Endothelial cell of hepatic sinusoid (primary cell): Measurements from ENCODE around the gene NDEL1.

ENCODE experiments used
- in situ Hi-C: cut with HindIII; loops from 2 replicates; pipeline ENCODE4 v1.10.0; 2017; ENCODE audit warnings: low sequenced_read_pairs

Gene NDEL1

DNA sequence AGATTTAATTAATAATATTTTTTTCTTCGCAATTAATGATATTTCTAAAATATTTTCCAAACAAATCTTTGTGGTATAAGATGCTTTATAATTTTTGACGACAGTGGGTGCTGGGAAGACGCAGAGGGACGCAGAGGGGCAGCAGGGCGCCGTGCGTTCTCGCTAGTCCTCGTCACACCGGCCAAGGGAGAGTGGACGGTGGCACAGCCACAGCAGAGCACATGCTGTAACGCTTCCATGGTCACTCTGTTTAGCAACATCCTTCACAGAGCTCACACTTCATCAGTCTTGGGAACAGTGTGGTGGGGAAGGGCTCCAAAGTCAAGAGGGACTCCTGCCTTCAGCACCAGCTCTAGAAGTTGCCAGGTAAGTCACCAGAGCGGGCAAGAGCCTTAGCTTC is 60.4 kb downstream of the NDEL1 start:
- in situ Hi-C loops, result loop anchor here (10.0 kb wide), 2 partner anchors 51 to 69 kb away; no protein-coding TSS in a partner anchor

DNA sequence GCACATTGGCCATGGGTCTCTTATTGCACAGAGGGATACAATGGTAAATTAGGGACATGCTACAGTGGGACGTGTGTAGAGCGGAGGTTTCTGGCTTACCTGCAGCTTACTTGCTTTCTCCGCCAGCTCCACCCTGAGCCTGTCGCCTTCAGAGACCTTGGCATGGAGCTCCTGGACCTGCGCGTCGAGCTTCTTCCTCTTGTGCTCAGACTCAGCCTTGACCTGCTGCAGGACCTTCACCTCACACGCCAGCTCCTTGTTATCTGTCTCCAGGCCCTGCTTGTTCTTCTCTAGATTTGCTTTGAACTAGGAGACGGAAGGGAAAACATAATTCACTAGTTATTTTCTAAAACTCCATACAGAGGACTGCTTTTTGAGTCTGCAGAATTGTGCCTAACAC is 63.5 kb downstream of the NDEL1 start:
- in situ Hi-C loops, result loop anchor here (10.0 kb wide), 2 partner anchors 54 to 66 kb away; no protein-coding TSS in a partner anchor

DNA sequence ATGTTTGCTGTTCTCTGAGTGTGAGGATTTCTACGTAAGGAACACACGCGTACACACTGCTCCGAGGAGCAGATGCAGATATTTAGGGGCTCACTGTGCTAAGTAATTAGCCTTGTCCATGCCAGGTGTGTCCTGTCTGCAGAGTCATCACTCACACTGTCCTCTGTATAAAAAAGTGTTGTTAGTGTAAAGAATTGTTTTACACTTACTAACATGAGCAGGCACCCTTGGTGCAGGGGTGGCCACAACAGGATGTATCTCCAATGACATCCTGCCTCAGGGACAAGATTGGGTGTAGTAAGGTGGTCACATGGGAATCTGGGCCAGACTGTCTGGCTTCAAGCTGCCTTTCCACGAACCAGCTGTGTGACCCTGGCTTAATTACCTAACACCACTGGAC is 63.9 kb downstream of the NDEL1 start:
- in situ Hi-C loops, result loop anchor here (10.0 kb wide), 2 partner anchors 55 to 65 kb away; no protein-coding TSS in a partner anchor

DNA sequence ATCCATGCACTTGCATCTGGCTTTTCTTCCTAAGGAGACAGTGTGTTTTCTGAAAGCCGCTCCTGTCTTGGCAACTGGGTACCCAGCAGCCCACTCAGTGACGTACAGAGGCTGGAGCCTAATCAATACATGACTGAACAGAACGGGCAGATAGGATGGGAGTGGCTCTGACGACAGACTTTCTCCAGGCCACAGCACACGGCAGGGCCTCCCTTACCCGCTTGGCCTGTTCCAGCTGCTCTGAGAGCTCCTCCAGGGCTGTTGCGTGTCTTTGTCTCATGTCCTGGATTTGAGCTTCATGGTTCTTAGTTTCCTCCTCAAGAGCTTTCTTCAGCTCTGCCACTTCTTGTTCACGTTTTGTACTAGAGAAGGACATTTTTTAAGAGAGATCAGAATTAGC is 64.9 kb downstream of the NDEL1 start:
- in situ Hi-C loops, result no loop called here

DNA sequence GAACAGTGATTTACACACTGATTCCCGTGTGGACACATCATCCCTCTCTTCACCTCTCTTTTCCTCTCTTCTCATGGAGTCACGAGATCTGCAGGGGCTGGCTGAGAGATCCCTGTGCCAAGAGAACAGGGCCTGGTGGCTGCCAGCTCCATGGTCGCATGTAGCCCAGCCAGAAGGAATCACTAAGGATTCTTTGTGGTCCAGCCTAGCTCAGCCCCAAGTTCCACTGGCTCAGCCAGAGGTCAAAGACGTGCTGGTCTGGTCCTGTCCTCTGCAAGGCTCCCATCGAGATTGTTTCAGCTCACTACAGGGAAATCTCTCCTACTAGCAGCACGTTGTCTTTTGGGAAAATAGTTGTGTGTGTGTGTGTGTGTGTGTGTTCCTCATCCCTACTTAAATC is 66.4 kb downstream of the NDEL1 start:
- in situ Hi-C loops, result no loop called here

DNA sequence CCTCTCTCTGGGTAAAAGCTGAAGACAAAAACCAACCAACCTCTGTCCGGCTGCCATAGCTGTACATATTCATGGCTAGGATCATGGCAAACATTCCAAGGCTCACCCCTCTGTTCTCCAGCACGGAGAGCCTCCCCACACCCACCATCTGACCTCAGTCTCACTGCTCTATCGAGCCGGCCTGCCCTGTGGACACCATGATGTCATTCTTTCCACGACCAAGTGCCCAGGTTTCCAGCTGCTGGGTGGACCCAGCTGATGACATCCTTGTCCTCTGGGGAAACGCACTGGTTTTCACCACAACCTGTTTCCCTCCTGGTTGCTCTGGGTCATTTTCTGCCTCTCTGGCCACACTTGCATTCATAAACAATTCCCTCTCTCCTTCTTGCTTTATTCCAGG is 67.7 kb downstream of the NDEL1 start:
- in situ Hi-C loops, result no loop called here

DNA sequence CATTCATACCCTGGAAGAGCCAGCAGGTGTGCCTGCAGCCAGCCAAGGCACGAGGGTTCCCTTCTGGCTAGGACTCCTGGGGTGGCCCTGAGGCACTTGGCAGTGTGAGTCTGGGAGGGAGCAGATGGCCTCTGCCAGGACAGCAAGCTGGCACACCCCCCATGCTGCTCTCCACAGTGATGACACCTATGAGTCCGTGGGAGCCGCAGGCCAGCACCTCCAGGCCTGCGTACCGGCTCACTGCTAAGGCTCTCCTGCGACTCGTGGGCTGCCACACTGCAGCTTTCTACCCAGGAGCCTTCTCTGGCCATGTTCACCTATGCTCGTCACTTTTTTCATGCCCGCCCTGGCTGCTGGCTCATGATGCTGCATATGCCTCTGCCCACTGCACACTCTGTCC is 68.1 kb downstream of the NDEL1 start:
- in situ Hi-C loops, result no loop called here

DNA sequence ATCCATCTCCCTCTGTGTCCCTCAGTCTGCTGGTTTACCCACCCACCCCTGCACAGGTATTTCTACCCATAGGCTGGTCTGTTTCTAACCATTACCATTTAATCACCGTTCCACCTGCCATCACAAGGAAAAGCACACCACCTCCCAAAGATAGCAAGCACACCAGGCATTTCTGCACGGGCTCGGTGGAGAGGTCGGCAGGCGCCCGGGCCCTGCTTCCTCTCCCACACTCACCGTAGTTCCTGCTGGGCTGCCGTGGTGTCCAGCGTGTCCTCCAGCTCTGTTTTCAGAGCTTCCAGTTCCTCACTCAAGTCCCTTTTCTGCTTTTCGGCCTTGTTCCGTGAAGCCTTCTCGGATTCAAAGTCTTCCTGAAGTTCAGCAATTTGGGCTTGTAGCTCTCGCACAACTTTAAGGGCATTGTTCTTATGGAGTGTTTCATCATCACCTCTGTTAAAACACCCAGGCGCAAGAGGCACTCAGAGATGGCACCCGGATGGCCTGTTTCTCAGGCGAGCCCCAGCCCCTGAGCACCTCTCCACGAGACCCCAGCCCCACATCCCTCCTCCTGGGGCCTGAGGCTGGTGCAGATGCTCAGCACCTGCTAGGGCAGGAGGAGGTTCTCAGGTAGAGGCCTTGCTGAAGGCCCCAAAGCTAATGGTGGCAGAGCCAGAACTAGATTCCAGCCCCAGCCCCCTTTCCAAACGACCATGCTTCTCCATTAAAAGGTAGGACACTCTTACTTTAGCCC is 69.0 kb downstream of the NDEL1 start:
- in situ Hi-C loops, result no loop called here

DNA sequence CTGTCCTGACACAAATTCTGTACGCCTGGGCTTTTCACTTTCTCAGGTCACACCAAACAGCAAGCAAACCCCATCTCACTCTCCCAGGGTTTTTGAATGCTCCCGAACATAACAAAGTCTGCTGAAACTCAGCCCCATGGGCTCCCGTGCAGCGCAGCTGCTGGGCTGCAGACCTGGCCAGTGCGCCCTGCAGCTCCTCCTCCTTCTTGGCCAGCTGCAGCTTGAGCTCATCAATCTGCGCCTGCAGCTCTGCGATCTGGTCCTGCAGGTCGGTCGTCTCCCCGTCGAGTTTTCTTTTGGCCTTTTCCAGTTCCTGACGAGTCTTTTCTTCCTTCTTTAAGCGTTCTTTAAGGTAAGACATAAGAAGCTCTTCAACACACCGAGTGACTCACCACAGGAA is 70.5 kb downstream of the NDEL1 start:
- in situ Hi-C loops, result no loop called here

DNA sequence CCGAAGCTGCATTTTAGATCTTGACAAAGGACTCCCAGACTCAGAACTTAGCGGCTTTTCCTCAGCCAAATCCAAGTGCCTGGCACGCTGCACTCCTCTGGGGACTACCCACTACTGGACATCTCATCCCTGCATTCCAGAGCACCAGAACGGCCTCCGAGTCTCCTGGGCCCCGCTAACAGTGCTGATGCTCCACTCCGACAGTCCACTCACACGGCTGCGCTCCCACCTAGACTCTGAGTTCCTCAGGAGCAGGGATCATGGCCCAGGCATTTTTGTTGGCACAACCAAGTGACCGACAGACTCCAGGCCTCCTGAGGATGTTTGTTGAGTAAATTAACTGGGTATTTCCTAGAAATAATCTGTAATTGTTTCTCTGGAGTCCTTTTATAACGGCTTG is 79.1 kb downstream of the NDEL1 start:
- in situ Hi-C loops, result loop anchor here (5.0 kb wide), 1 partner anchor 62 kb away; no protein-coding TSS in a partner anchor
